Natural killer cell treated with Interleukin-12 subunit alpha and Interleukin-12 subunit beta and Interleukin-15 and Interleukin-18, amount 100 ng/mL, for 72 hours (primary cell): Measurements from ENCODE around the gene TTLL8. TPM values are rescaled to one million over a fixed set of nuclear protein-coding genes. Genes with fewer than 3 reads are reported as not detected.

Experiments used
- ATAC-seq, 2 donors: fragments of 150-1000 bp; cut with Tn5 transposase in 1 of 2; sonication (Bioruptor Pico), chemical (Tn5 transposase) in 1 of 2; 2 replicates each; pipeline ENCODE4 v1.10.0; 2021
- DNase-seq: peaks from one replicate; pipeline ENCODE4 v3.0.0; 2022; ENCODE audit warnings: low spot score
- H3K27ac Mint-ChIP-seq, 2 donors: 1 replicate in 1 of 2; 2 replicates in 1 of 2; pipeline ENCODE4 v1.8.0; 2022; ENCODE audit warnings: mixed read lengths in 2 of 2, mild to moderate bottlenecking in 1 of 2, moderate library complexity in 1 of 2
- H3K27me3 Mint-ChIP-seq, 2 donors: 1 replicate in 1 of 2; 2 replicates in 1 of 2; pipeline ENCODE4 v1.8.0; 2022; ENCODE audit warnings: mixed read lengths in 2 of 2
- H3K36me3 Mint-ChIP-seq: one replicate; pipeline ENCODE4 v1.8.0; 2022; ENCODE audit warnings: mixed read lengths
- H3K4me1 Mint-ChIP-seq, 2 donors: 1 replicate in 1 of 2; 2 replicates in 1 of 2; pipeline ENCODE4 v1.8.0; 2022; ENCODE audit warnings: low read depth in 2 of 2, mixed read lengths in 2 of 2, mild to moderate bottlenecking in 1 of 2
- H3K4me3 Mint-ChIP-seq: one replicate; pipeline ENCODE4 v1.8.0; 2022; ENCODE audit warnings: mixed read lengths
- H3K9me3 Mint-ChIP-seq: 2 replicates; pipeline ENCODE4 v1.8.0; 2022; ENCODE audit warnings: mixed read lengths
- total RNA-seq, 2 donors: library from RNA; stranded (reverse); gene quantifications; one replicate each; pipeline ENCODE4 v1.2.3, GENCODE V29; 2022

TTLL8 gene
- not detected for total RNA-seq

- Mint-ChIP-seq H3K4me1 (no peaks in the 10 kb centered on the region), H3K9me3 (no peaks in the 10 kb centered on the region), H3K27me3 (peaks cover 0 to 3% of the 10 kb centered on the region in 2 donors), H3K36me3 (no peaks in the 10 kb centered on the region), H3K27ac (no peak within 1 kb of the TSS), H3K4me3 (no peak within 1 kb of the TSS)
- DNase-seq: peak; percentile 60
- ATAC-seq: no peak
Measured at GRCh38 chr22:50058061-50058905, at the start of gene TTLL8. Gene TTLL8 (minus strand): TSS chr22:50058298.

DNA sequence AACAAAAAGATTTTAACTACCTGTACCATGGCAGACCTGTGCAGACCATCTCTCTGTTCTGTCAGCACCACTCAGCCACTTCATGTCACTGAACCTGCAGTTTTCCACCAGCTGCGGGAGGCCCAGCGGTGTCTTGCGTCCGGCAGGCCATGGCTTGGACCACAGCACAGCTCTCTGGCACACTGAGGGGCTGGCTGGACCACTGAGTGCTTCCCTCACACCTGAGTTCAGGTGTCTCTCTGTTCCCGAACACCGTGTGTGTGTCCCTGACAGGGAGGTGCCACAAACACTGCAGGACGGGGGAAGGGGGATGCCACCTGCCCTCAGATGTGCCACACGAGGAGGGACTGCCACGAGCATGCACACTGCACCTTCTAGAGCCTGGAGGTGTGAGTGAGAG lies 49.4 kb upstream of the TTLL8 start:
- no peaks in the 10 kb centered on the region for H3K27me3 Mint-ChIP-seq
- H3K4me3 Mint-ChIP-seq: no peak overlapping the region
- no peaks in the 10 kb centered on the region for H3K9me3 Mint-ChIP-seq

DNA sequence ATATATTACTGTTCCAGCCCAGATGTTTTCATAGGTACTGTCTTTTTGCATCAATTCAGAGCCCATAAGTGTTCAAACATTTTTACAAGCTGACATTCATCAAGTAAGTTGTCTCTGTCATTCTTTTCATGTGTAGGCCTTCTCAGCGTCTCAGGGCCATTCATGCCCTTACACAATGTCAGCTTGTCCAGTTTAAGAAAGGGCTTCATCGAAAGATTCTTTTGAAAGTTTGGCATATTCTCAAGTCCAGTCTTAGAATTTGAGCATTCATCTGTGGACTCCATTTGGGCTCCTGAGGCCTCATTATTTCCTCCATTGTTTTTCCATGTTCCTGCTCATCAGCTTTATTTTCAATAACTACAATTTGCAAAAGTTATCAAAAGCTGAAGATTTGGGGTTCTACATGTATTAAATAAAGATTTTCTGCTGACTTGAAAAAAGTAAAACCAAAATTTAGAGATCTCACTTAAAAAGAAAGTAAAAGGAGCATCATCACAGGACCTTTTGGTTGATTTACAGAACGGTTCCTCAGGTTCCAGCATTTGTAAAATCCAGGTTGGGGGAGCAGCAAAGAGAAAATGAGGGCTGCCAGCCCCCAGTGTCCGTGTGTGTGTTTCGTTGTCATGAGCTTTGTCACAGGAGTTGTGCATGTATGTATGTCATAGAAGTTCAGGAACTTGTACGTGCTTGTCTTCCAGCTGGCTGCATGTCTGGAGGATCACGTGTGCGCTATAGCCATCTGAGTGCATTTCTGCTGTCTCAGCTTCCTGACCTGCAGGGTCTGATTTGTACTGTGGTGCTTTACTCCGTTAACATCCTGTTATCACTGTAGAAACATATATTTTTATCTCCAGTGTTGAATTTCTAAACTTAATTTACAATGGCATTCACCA lies 47.4 kb upstream of the TTLL8 start:
- H3K4me1 Mint-ChIP-seq: peaks cover 14 to 27% of the 10 kb centered on the region in 2 donors
- H3K27me3 Mint-ChIP-seq: no peaks in the 10 kb centered on the region
- ATAC-seq (peak; percentile 64 to 65), DNase-seq (no peak)
- no peaks in the 10 kb centered on the region for H3K9me3 Mint-ChIP-seq
- no peaks in the 10 kb centered on the region for H3K36me3 Mint-ChIP-seq
- peak overlapping the region; percentile 44 for H3K4me3 Mint-ChIP-seq
- H3K27ac Mint-ChIP-seq: peak overlapping the region; percentile 28 to 41

More for the DNA sequence above, 49.4 kb upstream of the TTLL8 start:
- Mint-ChIP-seq H3K36me3 (no peaks in the 10 kb centered on the region), H3K27ac (no peak overlapping the region), H3K4me1 (peaks cover 14 to 29% of the 10 kb centered on the region in 2 donors)
- ATAC-seq: no peak
- no peak for DNase-seq

- no peak for ATAC-seq
- Mint-ChIP-seq H3K36me3 (no peaks in the 10 kb centered on the region), H3K4me1 (peaks cover 14 to 27% of the 10 kb centered on the region in 2 donors), H3K4me3 (no peak overlapping the region), H3K9me3 (no peaks in the 10 kb centered on the region), H3K27me3 (no peaks in the 10 kb centered on the region), H3K27ac (peak overlapping the region in 1 of 2 donors; percentile 48)
- DNase-seq: no peak
Measured at GRCh38 chr22:50104141-50104544, 46.0 kb upstream of the TTLL8 start.

GRCh38 chr22:50102946-50103345 lies 44.8 kb upstream of the TTLL8 start:
- Mint-ChIP-seq H3K4me3 (no peak overlapping the region), H3K36me3 (no peaks in the 10 kb centered on the region), H3K9me3 (no peaks in the 10 kb centered on the region), H3K27ac (peak overlapping the region in 1 of 2 donors; percentile 29), H3K4me1 (peaks cover 14 to 27% of the 10 kb centered on the region in 2 donors), H3K27me3 (peaks cover 0 to 2% of the 10 kb centered on the region in 2 donors)
- DNase-seq: no peak
- ATAC-seq: peak in 1 of 2 donors; percentile 49

DNA sequence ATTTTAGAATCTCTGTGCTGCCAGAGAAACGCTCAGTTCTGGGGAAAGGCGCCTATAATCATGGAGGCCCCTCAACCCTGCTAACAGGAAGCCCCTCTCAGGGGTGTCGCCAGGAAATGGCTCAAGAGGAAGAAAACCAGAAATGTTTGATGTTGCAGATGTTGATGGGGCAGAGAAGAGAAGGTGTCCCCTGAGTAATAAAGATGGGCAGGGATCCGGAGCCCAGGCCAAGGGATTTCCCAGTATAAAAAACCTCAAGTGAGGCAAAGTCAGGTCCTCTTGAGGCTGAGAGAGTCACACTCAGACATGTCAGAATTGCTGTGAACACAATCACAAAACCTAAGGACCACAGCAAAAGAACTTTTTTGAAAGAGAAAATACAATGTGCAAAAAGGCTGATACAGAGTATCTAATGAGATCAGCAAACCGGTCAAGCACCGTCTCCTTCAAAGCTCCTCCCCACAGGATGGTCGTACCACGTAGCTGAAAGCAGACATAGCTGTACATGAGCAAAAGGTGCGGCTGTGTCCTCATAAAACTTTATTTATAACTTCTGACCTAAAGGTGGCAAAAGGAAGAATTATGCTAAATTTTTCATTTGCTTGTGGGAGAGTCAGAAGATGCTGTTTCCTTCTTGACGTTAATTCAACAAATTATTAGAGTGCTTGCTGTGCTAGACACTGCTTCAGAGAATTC lies 43.9 kb upstream of the TTLL8 start:
- H3K27me3 Mint-ChIP-seq: peaks cover 0 to 2% of the 10 kb centered on the region in 2 donors
- peak overlapping the region; percentile 65 to 88 for H3K27ac Mint-ChIP-seq
- DNase-seq: no peak
- no peaks in the 10 kb centered on the region for H3K9me3 Mint-ChIP-seq
- H3K36me3 Mint-ChIP-seq: no peaks in the 10 kb centered on the region
- peaks cover 14 to 27% of the 10 kb centered on the region in 2 donors for H3K4me1 Mint-ChIP-seq
- peak; percentile 20 to 72 for ATAC-seq
- H3K4me3 Mint-ChIP-seq: peak overlapping the region; percentile 54

- peaks cover 6 to 14% of the 10 kb centered on the region in 2 donors for H3K4me1 Mint-ChIP-seq
Measured at GRCh38 chr22:50098052-50098451, 40.0 kb upstream of the TTLL8 start.

DNA sequence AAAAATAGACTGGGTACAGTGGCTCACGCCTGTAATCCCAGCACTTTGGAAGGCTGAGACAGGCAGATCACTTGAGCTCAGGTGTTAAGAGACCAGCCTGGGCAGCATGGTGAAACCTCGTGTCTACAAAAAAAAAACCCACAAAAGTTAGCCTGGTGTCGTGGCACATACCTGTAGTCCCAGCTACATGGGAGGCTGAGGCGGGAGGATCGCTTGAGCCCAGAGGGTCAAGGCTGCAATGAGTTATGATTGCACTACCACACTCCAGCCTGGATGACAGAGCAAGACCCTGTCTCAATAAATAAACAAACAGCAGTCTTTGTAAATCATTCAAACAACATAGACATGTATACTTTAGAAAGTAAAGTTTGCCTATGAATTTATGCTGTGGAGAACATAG lies 34.2 kb upstream of the TTLL8 start:
- Mint-ChIP-seq H3K4me3 (no peak overlapping the region), H3K27me3 (peaks cover 0 to 5% of the 10 kb centered on the region in 2 donors), H3K4me1 (peaks cover 0 to 11% of the 10 kb centered on the region in 2 donors), H3K27ac (no peak overlapping the region), H3K9me3 (peaks cover under 1% of the 10 kb centered on the region), H3K36me3 (peaks cover under 1% of the 10 kb centered on the region)
- DNase-seq: no peak
- ATAC-seq: no peak

More at GRCh38 chr22:50098052-50098451, 40.0 kb upstream of the TTLL8 start:
- ATAC-seq: no peak
- Mint-ChIP-seq H3K27ac (no peak overlapping the region), H3K9me3 (no peaks in the 10 kb centered on the region), H3K36me3 (no peaks in the 10 kb centered on the region), H3K4me3 (no peak overlapping the region), H3K27me3 (peaks cover 2 to 5% of the 10 kb centered on the region in 2 donors)
- no peak for DNase-seq

DNA sequence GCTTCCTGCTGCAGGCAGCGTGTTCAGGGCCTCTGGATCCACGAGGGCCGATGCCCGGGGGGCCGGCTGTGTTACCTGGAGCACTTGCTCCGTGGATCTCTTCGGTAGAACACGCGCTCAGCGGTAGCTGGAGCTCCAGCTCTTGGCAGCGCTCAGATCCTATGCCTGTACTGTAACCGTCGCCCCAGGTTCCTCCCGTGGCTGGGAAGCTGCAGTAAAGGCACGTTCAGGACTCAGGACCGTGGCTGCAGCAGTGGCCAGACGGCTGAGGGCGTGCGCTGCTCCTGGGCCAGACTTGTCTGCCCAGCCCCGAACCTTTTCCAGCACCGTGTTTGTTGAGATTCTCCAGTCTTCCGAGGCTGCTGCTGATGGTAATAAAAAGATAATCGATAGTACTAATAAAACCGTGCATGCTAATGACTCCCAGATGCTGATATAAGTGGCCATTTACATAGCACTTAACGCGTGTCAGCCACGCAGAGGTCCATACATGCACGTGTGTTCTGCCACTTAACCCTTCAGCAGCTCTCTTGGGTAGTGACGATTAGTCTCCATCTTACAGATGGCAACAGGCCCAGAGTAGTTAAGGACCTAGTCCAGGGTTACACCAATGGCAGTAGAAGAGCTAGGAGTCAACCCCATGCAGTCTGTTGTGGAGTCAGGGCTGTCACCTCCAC lies 33.1 kb upstream of the TTLL8 start:
- Mint-ChIP-seq H3K27me3 (no peaks in the 10 kb centered on the region), H3K9me3 (peaks cover 8% of the 10 kb centered on the region), H3K36me3 (peaks cover 7% of the 10 kb centered on the region), H3K27ac (no peak overlapping the region), H3K4me1 (peaks cover 0 to 20% of the 10 kb centered on the region in 2 donors), H3K4me3 (no peak overlapping the region)
- ATAC-seq: no peak
- no peak for DNase-seq

GRCh38 chr22:50090412-50090714 lies 32.3 kb upstream of the TTLL8 start:
- ATAC-seq (no peak), DNase-seq (no peak)
- Mint-ChIP-seq H3K4me1 (peaks cover 0 to 24% of the 10 kb centered on the region in 2 donors), H3K27ac (no peak overlapping the region), H3K27me3 (no peaks in the 10 kb centered on the region), H3K9me3 (peaks cover 8% of the 10 kb centered on the region), H3K4me3 (peak overlapping the region; percentile 13), H3K36me3 (peaks cover 7% of the 10 kb centered on the region)

DNA sequence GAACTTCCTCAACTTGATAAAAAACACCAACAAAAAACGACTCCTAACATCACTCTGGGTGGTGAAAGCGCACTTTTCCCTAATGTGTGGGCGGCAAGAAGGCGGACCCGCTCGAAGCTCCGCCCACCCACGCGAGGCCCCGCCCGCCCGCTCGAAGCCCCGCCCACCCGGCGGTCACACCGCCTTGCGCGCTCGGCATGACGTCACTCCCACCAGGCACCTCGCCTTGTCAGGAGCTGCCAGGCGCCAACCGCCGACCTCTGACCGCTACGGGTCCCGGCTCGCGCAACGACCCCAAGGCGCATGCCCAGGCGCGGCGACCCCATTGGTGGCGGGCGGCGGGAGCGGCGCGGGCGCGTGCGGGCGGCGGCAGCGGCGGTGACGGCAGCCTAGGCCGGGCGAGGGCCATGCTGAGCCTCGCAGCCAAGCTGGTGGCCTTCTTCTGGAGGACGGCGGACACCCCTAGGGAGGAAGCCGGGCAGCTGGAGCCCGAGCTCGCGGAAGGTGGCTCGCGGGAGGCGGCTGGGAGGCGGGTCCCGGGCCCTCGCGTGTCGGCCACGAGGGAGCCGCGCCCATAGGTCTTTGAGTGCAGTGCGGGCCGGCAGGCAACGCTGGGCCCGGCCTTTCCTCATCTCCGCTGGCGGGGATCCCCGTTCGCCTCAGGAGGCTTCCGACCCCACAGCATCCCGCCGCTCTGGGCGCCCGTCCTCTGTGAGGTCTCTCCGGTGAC lies 31.7 kb upstream of the TTLL8 start, which contains the start of gene MOV10L1:
MOV10L1 (plus strand) TSS at position 325 of the 730 bp plus-strand sequence; CDS start at position 408, 83 bp downstream.
- H3K27me3 Mint-ChIP-seq: no peaks in the 10 kb centered on the region
- H3K27ac Mint-ChIP-seq: no peak within 1 kb of the TSS
- peak within 1 kb of the TSS; percentile 13 for H3K4me3 Mint-ChIP-seq
- H3K9me3 Mint-ChIP-seq: peaks cover 8% of the 10 kb centered on the region
- ATAC-seq (peak in 1 of 2 donors; percentile 57), DNase-seq (peak; percentile 78)
- peaks cover 7% of the 10 kb centered on the region for H3K36me3 Mint-ChIP-seq
- H3K4me1 Mint-ChIP-seq: peaks cover 0 to 28% of the 10 kb centered on the region in 2 donors

DNA sequence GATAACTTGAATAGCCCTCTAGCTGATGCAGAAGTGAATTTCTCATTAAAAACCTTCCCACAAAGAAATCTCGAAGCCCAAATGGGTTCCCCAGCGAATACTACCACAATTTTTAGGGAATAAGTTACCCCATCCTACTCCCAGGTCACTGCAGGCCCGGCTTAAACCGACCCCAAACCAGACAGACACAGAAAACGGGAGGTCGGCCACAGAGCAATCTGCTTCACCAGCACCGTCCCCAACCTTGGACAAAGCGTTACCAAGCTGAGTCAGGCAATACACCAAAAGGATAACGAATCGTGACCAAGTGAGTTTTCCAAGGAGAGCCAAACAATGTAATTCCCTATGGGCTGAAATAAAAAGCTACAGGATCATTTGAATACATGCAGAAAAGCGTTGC lies 31.1 kb upstream of the TTLL8 start:
- Mint-ChIP-seq H3K4me3 (no peak overlapping the region), H3K36me3 (peaks cover 7% of the 10 kb centered on the region), H3K9me3 (peaks cover 8% of the 10 kb centered on the region), H3K27me3 (no peaks in the 10 kb centered on the region), H3K27ac (no peak overlapping the region), H3K4me1 (peaks cover 0 to 28% of the 10 kb centered on the region in 2 donors)
- no peak for DNase-seq
- ATAC-seq: no peak
